ENCODE results near the gene LY9.
"Not testable (repeated sequence)": the region's sequence is repeated elsewhere in the genome, so short reads cannot be mapped to it uniquely, and the experiment has no call there.

LY9 gene

GRCh38 chr1:160855181-160855981 is 59.4 kb downstream of the LY9 start:
- Mint-ChIP-seq H3K27ac (no peak overlapping the region), H3K4me3 (no peak overlapping the region), H3K27me3 (no peaks in the 10 kb centered on the region), H3K4me1 (no peaks in the 10 kb centered on the region), H3K9me3 (no peaks in the 10 kb centered on the region), H3K36me3 (no peaks in the 10 kb centered on the region)
- ATAC-seq = no peak

- no peaks in the 10 kb centered on the region for H3K9me3 Mint-ChIP-seq
- H3K27me3 Mint-ChIP-seq = peaks cover 10% of the 10 kb centered on the region
- no peak overlapping the region for H3K4me3 Mint-ChIP-seq
- H3K36me3 Mint-ChIP-seq = no peaks in the 10 kb centered on the region
- no peak overlapping the region for H3K27ac Mint-ChIP-seq
- peaks cover 12% of the 10 kb centered on the region for H3K4me1 Mint-ChIP-seq
- no peak for ATAC-seq
Observed at GRCh38 chr1:160858097-160858496, 62.1 kb downstream of the LY9 start.

- H3K9me3 Mint-ChIP-seq = no peaks in the 10 kb centered on the region
- peaks cover 10% of the 10 kb centered on the region for H3K27me3 Mint-ChIP-seq
- peaks cover 15% of the 10 kb centered on the region for H3K4me1 Mint-ChIP-seq
- no peaks in the 10 kb centered on the region for H3K36me3 Mint-ChIP-seq
- no peak overlapping the region for H3K4me3 Mint-ChIP-seq
- no peak overlapping the region for H3K27ac Mint-ChIP-seq
- ATAC-seq = no peak
Observed at GRCh38 chr1:160858507-160858906, 62.5 kb downstream of the LY9 start.

- no peak overlapping the region for H3K4me3 Mint-ChIP-seq
- H3K27me3 Mint-ChIP-seq = peaks cover 10% of the 10 kb centered on the region
- H3K36me3 Mint-ChIP-seq = no peaks in the 10 kb centered on the region
- no peak overlapping the region for H3K27ac Mint-ChIP-seq
- H3K9me3 Mint-ChIP-seq = no peaks in the 10 kb centered on the region
- no peak for ATAC-seq
- H3K4me1 Mint-ChIP-seq = peaks cover 21% of the 10 kb centered on the region
Observed at GRCh38 chr1:160859166-160859565, 63.2 kb downstream of the LY9 start.

GRCh38 chr1:160860840-160861505 is 65.0 kb downstream of the LY9 start:
- ATAC-seq = no peak
- Mint-ChIP-seq H3K4me3 (no peak overlapping the region), H3K4me1 (peaks cover 24% of the 10 kb centered on the region), H3K27ac (no peak overlapping the region), H3K9me3 (no peaks in the 10 kb centered on the region), H3K36me3 (no peaks in the 10 kb centered on the region), H3K27me3 (peaks cover 10% of the 10 kb centered on the region)

- peaks cover 24% of the 10 kb centered on the region for H3K4me1 Mint-ChIP-seq
- H3K27ac Mint-ChIP-seq = peak within 1 kb of the TSS; percentile 18
- H3K4me3 Mint-ChIP-seq = no peak within 1 kb of the TSS
- peak; percentile 82 for ATAC-seq
- H3K9me3 Mint-ChIP-seq = no peaks in the 10 kb centered on the region
- H3K27me3 Mint-ChIP-seq = peaks cover 10% of the 10 kb centered on the region
- H3K36me3 Mint-ChIP-seq = no peaks in the 10 kb centered on the region
Observed at GRCh38 chr1:160862203-160863060, 66.5 kb downstream of the LY9 start, which contains the start of gene CD244. Gene CD244 (minus strand): TSS chr1:160862887. CDS start chr1:160862677, 210 bp downstream.

- Mint-ChIP-seq H3K9me3 (no peaks in the 10 kb centered on the region), H3K27me3 (peaks cover 10% of the 10 kb centered on the region), H3K4me1 (peaks cover 31% of the 10 kb centered on the region), H3K27ac (peak overlapping the region; percentile 18), H3K36me3 (no peaks in the 10 kb centered on the region), H3K4me3 (no peak overlapping the region)
- no peak for ATAC-seq
Observed at GRCh38 chr1:160863061-160863773, 67.2 kb downstream of the LY9 start.

- no peaks in the 10 kb centered on the region for H3K36me3 Mint-ChIP-seq
Observed at GRCh38 chr1:160863774-160864131, 67.8 kb downstream of the LY9 start.

GRCh38 chr1:160864173-160864572 is 68.2 kb downstream of the LY9 start:
- peaks cover 32% of the 10 kb centered on the region for H3K4me1 Mint-ChIP-seq
- no peaks in the 10 kb centered on the region for H3K9me3 Mint-ChIP-seq
- no peak for ATAC-seq
- no peaks in the 10 kb centered on the region for H3K36me3 Mint-ChIP-seq
- H3K27me3 Mint-ChIP-seq = peaks cover 10% of the 10 kb centered on the region
- H3K4me3 Mint-ChIP-seq = no peak overlapping the region
- H3K27ac Mint-ChIP-seq = no peak overlapping the region

More at GRCh38 chr1:160863774-160864131, 67.8 kb downstream of the LY9 start:
- peaks cover 10% of the 10 kb centered on the region for H3K27me3 Mint-ChIP-seq
- ATAC-seq = peak; percentile 40
- H3K4me1 Mint-ChIP-seq = peaks cover 32% of the 10 kb centered on the region
- H3K27ac Mint-ChIP-seq = peak overlapping the region; percentile 3
- no peaks in the 10 kb centered on the region for H3K9me3 Mint-ChIP-seq
- H3K4me3 Mint-ChIP-seq = no peak overlapping the region

GRCh38 chr1:160865337-160865736 is 69.4 kb downstream of the LY9 start:
- Mint-ChIP-seq H3K9me3 (no peaks in the 10 kb centered on the region), H3K36me3 (no peaks in the 10 kb centered on the region), H3K27me3 (peaks cover 10% of the 10 kb centered on the region), H3K4me1 (peaks cover 32% of the 10 kb centered on the region), H3K27ac (no peak overlapping the region), H3K4me3 (no peak overlapping the region)
- no peak for ATAC-seq

- H3K27me3 Mint-ChIP-seq = peaks cover 3% of the 10 kb centered on the region
- no peak for ATAC-seq
- no peaks in the 10 kb centered on the region for H3K36me3 Mint-ChIP-seq
- H3K4me3 Mint-ChIP-seq = no peak overlapping the region
- no peak overlapping the region for H3K27ac Mint-ChIP-seq
- no peaks in the 10 kb centered on the region for H3K9me3 Mint-ChIP-seq
- H3K4me1 Mint-ChIP-seq = peaks cover 32% of the 10 kb centered on the region
Observed at GRCh38 chr1:160866001-160866694, 70.2 kb downstream of the LY9 start.

GRCh38 chr1:160866695-160867260 is 70.8 kb downstream of the LY9 start:
- Mint-ChIP-seq H3K4me1 (peaks cover 32% of the 10 kb centered on the region), H3K4me3 (no peak overlapping the region), H3K27me3 (no peaks in the 10 kb centered on the region), H3K27ac (no peak overlapping the region), H3K36me3 (no peaks in the 10 kb centered on the region), H3K9me3 (no peaks in the 10 kb centered on the region)
- ATAC-seq = no peak

GRCh38 chr1:160867651-160868050 is 71.7 kb downstream of the LY9 start:
- H3K36me3 Mint-ChIP-seq, H3K27me3 Mint-ChIP-seq, H3K9me3 Mint-ChIP-seq, ATAC-seq, H3K4me3 Mint-ChIP-seq, H3K27ac Mint-ChIP-seq: not testable (repeated sequence)
- peaks cover 24% of the 10 kb centered on the region for H3K4me1 Mint-ChIP-seq

GRCh38 chr1:160868141-160868540 is 72.2 kb downstream of the LY9 start:
- no peaks in the 10 kb centered on the region for H3K9me3 Mint-ChIP-seq
- no peak overlapping the region for H3K4me3 Mint-ChIP-seq
- no peak for ATAC-seq
- no peaks in the 10 kb centered on the region for H3K36me3 Mint-ChIP-seq
- H3K4me1 Mint-ChIP-seq = peaks cover 19% of the 10 kb centered on the region
- no peaks in the 10 kb centered on the region for H3K27me3 Mint-ChIP-seq
- no peak overlapping the region for H3K27ac Mint-ChIP-seq

Data from stimulated activated memory B cell treated with anti-CD40 and anti-IgM and Interleukin-4, amounts not matched to agents 10 μg/mL and 1 μg/mL and 100 μg/mL, for 72 hours (primary cell).